OCI-LY7 (cell line): ENCODE results near the gene KBTBD12. TPM values are rescaled to one million over a fixed set of nuclear protein-coding genes. Genes with fewer than 3 reads are reported as not detected.

ENCODE experiments used
- small RNA-seq: library from RNA; depleted of rRNA; stranded (forward); fragments of <200 nt; gene quantifications from one replicate; pipeline ENCODE3, GENCODE V24; 2014
- total RNA-seq, 2 experiments: library from RNA; depleted of rRNA in 1 of 2; stranded (reverse); fragments of >200 nt in 1 of 2; shearing (Covaris generic) in 1 of 2; gene quantifications; 2 replicates each; pipeline ENCODE4 v1.2.3, GENCODE V29; 2014 to 2022

Gene KBTBD12
- total RNA-seq, 2 experiments from 2014 or later, result not detected

Small RNA genes lying within 50 kb of the gene (small RNA-seq; reads per million reads assigned to genes)
- gene RNA5SP139, result 0.16 reads per million

Other genes with a start within 250 kb of the KBTBD12 start
- 4.4 and 9.1 TPM in 2 replicates for gene ABTB1, start 242.3 kb upstream of the KBTBD12 start, total RNA-seq (2014; rRNA removed; shearing (Covaris generic))
- 14.0 and 14.5 TPM in 2 replicates for gene ABTB1, start 242.3 kb upstream of the KBTBD12 start, total RNA-seq (2022)
- gene MGLL, start 92.7 kb upstream of the KBTBD12 start, total RNA-seq (2014; rRNA removed; shearing (Covaris generic)), result 19.2 and 20.1 TPM in 2 replicates
- gene MGLL, start 92.7 kb upstream of the KBTBD12 start, total RNA-seq (2022), result 17.0 and 21.6 TPM in 2 replicates
- 72.9 and 85.2 TPM in 2 replicates for gene SEC61A1, start 137.2 kb downstream of the KBTBD12 start, total RNA-seq (2014; rRNA removed; shearing (Covaris generic))
- gene SEC61A1, start 137.2 kb downstream of the KBTBD12 start, total RNA-seq (2022), result 118 and 133 TPM in 2 replicates
- gene RUVBL1, start 208.6 kb downstream of the KBTBD12 start, total RNA-seq (2014; rRNA removed; shearing (Covaris generic)), result 103 and 116 TPM in 2 replicates
- 91.4 and 95.0 TPM in 2 replicates for gene RUVBL1, start 208.6 kb downstream of the KBTBD12 start, total RNA-seq (2022)
- gene EEFSEC, start 238.2 kb downstream of the KBTBD12 start, total RNA-seq (2014; rRNA removed; shearing (Covaris generic)), result 14.8 and 17.7 TPM in 2 replicates
- gene EEFSEC, start 238.2 kb downstream of the KBTBD12 start, total RNA-seq (2022), result 22.0 and 25.3 TPM in 2 replicates